HEK293T (cell line): Measurements from ENCODE around the gene TRAF3.

Experiments
- ARNT ChIP-seq: fragments of 450-650 bp; IDR thresholded peaks from 2 replicates; pipeline ENCODE4 v1.6.1; 2017; ENCODE audit warnings: mild to moderate bottlenecking
- BHLHE40 ChIP-seq: fragments of 450-650 bp; IDR thresholded peaks from 2 replicates; pipeline ENCODE4 v1.6.1; 2016; ENCODE audit warnings: mild to moderate bottlenecking, moderate library complexity, borderline replicate concordance
- CTBP1 ChIP-seq: fragments of 450-650 bp; IDR thresholded peaks from 2 replicates; pipeline ENCODE4 v1.6.1; 2016; ENCODE audit warnings: borderline replicate concordance
- ELF4 ChIP-seq: fragments of 450-650 bp; IDR thresholded peaks from 2 replicates; pipeline ENCODE4 v1.6.1; 2017; ENCODE audit warnings: antibody characterized with exemption
- FOXA1 ChIP-seq: fragments of 450-650 bp; IDR thresholded peaks from 2 replicates; pipeline ENCODE4 v1.6.1; 2016; ENCODE audit warnings: mild to moderate bottlenecking
- FOXK2 ChIP-seq: fragments of 450-650 bp; IDR thresholded peaks from 2 replicates; pipeline ENCODE4 v1.6.1; 2016; ENCODE audit warnings: mild to moderate bottlenecking
- FOXM1 ChIP-seq: fragments of 450-650 bp; IDR thresholded peaks from 2 replicates; pipeline ENCODE4 v1.6.1; 2017; ENCODE audit warnings: mild to moderate bottlenecking, borderline replicate concordance
- L3MBTL2 ChIP-seq: fragments of 450-650 bp; conservative IDR thresholded peaks from 2 replicates; pipeline ENCODE4 v1.6.1; 2016; ENCODE audit warnings: mild to moderate bottlenecking
- PKNOX1 ChIP-seq: fragments of 450-650 bp; IDR thresholded peaks from 2 replicates; pipeline ENCODE4 v1.6.1; 2016
- SUZ12 ChIP-seq: fragments of 450-650 bp; IDR thresholded peaks from 2 replicates; pipeline ENCODE4 v1.6.1; 2016; ENCODE audit warnings: mild to moderate bottlenecking
- TARDBP ChIP-seq: fragments of 450-650 bp; IDR thresholded peaks from 2 replicates; pipeline ENCODE4 v1.6.1; 2016
- ZNF384 ChIP-seq: fragments of 450-650 bp; IDR thresholded peaks from 2 replicates; pipeline ENCODE4 v1.6.1; 2016

DNA sequence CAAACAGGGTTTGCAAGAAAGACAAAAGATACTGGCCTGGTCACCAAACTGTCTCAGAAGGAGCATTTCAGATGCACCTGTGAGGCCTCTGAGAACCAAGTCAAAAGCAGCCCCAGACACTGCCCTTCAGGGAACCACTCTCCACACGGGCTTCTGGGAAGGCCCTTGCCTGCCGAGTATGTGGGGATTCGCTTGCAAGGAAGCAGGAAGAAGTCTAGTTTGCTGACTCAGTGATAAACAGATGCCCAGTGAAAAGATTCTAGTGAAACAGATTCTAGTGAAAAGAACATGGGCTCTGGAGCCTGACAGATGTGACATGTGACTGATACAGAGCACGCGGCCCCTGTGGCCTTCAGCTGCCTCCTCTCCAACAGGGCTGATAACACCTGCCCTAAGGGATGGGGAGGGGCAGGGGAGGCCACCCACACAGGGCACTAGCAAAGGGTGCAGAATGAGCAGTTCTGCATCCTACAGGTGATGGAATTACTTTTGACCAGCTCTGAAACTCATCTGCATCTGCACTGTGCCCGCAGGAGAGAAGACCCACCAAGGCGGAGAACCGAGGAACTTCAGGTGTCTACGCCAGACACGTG is 164.3 kb downstream of the TRAF3 start:
- TF ChIP-seq FOXA1 (no peak), ARNT (no peak), FOXM1 (no peak), ELF4 (no peak), CTBP1 (no peak), FOXK2 (no peak), PKNOX1 (no peak), L3MBTL2 (no peak), BHLHE40 (no peak), SUZ12 (no peak), ZNF384 (no peak), TARDBP (no peak)
